ENCODE measurements around the gene REEP6.
A peak's percentile ranks its signal among the peaks of the same experiment; 100 is the strongest.

Gene REEP6

GRCh38 chr19:1491114-1491848 lies at the start of gene REEP6:
REEP6 (plus strand) TSS chr19:1491181; CDS start chr19:1491270, 89 bp downstream.
- no peak for DNase-seq

DNA sequence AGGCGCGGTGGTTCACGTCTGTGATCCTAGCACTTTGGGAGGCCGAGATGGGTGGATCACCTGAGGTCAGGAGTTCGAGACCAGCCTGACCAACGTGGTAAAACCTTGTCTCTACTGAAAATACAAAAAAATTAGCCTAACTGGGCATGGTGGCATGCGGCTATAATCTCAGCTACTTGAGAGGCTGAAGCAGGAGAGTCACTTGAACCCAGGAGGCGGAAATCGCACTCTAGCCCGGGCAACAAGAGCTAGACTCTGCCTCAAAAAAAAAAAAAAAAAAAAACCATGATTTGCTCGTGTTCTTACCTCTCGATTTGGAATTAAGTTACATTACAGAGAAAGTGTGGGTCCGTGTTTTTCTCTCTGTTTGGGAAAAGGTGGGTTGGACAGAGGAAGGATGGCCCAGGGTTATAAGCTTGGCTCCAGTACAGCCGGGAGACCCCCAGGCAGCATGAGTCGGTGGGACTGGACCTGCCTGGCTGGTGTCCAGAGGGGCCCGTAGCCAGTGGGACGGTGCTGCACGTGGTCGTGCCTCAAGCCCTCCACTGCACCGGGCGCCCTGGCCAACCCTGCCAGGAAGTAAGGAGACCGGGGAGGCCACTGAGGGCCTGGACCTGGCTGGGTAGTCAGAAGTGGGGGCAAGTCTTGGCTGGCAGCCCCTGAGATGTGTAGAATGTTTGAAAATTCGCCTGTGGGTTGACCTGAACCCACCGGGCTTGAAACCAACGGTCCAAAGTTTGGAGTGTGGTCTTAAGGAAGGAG lies 49.1 kb upstream of the REEP6 start:
- DNase-seq = no peak

DNA sequence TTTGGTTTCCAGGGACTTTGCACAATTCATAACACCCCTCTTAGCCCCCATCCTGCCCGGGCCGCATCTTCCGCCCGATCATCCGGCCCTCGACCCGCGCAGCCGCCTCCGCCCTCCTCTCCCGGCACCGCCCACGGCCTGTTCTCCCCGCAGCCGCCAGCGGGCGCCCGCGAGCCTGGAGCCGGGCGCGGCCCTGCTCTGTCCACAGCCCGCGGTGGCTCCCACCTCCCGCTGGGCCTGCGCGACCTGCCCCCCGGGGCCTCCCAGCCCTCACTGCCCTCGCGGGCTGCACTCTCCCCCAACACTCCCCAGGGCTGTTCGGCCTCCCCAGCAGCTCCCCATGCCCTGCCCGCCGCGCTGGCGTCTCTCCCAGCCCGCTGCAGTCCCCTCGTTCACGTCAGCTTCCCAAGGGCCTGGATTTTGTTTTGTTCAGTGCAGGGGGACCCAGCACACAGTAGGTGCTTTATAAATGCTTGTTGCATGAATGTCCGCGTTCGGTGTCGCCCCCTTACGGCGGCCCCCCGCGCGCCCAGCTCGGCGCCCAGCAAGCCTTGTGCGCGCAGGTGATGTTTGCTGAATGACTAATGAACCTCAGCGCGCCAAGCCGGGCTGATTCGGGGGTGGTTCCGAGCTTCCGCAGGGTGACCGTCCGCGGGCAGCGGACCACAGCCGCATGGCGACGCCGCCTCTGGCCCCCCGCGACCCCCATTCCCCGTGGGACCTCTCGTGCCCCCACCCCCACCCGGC lies 45.6 kb upstream of the REEP6 start:
- DNase-seq = peak; percentile 70 to 81

- DNase-seq = no peak
Observed at GRCh38 chr19:1445932-1446712, 44.9 kb upstream of the REEP6 start.

GRCh38 chr19:1446713-1447481 lies 44.1 kb upstream of the REEP6 start:
- peak in 1 of 2 donors; percentile 26 for DNase-seq

- no peak for DNase-seq
Observed at GRCh38 chr19:1447504-1447903, 43.5 kb upstream of the REEP6 start.

GRCh38 chr19:1447944-1448343 lies 43.0 kb upstream of the REEP6 start:
- DNase-seq = no peak

DNA sequence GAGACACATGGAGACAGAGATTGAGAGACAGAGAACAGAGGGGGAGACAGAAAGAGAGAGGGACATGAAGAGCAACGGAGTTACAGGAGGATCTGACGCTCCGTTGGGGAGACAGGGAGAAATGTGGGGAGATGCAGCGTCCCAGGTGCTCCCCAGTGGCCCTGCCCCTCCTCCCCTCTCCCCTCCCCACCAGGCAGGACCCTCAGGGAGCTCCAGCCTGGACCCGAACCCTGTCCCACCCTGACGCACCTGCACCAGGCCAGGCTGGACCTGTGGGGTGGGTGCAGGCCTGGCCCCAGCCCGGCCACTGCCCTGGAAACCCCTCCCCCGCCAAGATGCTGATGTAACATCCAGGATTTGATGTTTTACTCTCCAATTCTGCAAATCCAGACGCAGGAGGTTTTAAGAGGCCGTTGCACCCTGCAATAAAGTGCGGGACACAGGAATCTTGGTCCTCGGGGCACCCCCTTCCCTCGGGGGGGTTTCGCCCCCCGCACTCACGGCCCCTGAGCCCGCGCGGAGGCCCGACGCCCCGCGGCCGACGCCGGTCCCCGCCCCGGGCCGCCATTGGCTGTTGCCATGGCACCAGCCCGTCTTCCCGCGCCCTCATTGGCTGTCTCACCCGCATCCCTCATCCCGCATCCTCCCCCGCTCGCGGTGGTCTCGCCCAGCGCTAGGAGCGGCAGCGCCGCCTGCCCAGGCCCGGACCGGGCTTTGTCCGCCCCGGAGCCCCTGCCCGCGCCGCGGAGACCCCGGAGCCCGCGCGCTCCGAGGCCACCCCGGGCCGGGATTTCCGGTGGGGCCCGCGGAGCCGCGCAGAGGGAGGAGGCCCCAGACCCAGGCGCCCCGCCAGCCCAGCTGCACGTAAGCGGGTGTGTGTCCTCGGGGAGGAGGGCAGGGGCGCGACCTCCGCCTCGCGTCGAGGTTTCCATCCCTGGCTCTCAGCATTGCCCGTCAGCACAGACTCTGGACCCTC lies 41.2 kb upstream of the REEP6 start, which contains the start of gene APC2:
Gene APC2 (plus strand): TSS at position 655 of the 976 bp plus-strand sequence. CDS start 2,881 bp downstream, outside the sequence.
- DNase-seq = peak; percentile 36 to 40

GRCh38 chr19:1450735-1451731 lies 39.9 kb upstream of the REEP6 start:
- no peak for DNase-seq

- DNase-seq = no peak
Observed at GRCh38 chr19:1451916-1452801, 38.8 kb upstream of the REEP6 start.

DNA sequence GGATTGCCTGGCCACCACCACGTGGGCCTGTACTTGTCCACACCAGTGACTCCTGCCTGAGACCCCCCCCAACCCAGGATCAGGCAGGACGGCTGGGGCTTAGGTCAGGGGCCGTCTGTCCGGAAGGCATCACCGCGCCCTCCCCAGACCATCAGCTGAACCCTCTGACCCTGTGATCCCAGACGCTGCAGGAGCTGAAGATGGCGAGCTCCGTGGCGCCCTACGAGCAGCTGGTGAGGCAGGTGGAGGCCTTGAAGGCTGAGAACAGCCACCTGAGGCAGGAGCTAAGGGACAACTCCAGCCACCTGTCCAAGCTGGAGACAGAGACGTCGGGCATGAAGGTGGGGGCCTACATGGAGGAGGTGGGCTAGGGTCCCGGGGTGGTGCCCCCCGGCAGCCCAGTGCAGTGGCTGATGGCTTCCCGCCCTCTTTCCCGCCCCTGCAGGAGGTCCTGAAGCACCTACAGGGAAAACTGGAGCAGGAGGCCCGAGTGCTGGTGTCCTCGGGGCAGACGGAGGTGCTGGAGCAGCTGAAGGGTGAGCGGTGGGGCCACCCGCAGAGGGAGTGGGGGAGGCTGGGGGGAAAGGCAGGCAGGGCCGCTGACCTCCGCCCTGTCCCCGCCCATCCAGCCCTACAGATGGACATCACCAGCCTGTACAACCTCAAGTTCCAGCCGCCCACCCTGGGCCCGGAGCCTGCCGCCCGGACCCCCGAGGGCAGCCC lies 38.0 kb upstream of the REEP6 start:
- DNase-seq = no peak

DNA sequence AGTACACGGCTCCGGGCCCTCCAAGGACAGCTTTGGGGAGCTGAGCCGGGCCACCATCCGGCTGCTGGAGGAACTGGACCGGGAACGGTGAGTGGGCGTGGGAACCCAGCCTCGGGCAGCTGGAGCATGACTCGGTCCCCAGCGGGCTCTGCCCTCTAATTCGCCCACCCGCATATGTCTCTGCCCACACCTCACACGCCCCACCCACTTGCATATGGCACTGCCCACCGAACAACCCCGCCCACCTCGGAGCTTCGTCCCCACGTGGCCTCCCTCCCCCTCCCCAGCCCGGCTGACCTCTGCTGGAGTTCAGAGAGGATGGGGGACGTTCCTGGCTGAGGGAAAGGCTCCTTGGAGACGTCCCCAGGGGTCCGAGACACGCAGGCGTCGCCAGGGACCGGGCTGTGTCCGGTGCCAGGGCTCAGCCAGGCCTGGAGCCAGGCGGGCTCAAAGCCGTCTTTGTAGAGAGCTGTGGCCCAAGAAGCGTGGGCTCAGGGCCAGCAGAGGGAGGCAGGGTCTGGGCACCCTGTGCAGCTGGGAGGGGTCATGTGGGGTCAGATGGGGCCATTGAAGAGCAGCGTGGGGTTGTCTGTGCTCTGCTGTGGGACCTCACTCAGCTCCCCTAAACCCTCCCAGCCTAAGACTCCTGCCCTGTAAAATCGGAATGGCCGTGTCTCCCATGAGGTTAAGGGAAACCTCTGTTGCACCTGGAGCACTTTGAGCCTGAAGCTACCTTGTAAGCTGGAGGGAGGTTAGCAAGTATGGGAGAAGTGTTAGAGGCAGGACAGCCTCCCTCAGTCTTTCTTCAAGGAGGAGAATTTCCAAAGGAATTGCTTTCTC lies 37.2 kb upstream of the REEP6 start:
- no peak for DNase-seq

DNA sequence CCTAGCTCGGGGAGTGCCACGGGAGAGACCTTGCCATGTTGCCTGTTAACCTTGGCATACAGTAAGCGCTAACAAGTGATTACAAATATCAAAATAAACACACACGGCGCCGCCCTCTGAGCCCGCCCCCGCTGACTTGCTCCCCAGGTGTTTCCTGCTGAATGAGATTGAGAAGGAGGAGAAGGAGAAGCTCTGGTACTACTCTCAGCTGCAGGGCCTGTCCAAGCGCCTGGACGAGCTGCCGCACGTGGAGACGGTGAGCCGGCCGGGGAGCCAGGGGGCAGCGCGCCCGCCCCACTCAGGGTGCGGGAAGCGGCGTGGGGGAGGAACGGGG lies 36.0 kb upstream of the REEP6 start:
- no peak for DNase-seq

- peak; percentile 69 to 70 for DNase-seq
Observed at GRCh38 chr19:1455336-1456120, 35.5 kb upstream of the REEP6 start.

DNA sequence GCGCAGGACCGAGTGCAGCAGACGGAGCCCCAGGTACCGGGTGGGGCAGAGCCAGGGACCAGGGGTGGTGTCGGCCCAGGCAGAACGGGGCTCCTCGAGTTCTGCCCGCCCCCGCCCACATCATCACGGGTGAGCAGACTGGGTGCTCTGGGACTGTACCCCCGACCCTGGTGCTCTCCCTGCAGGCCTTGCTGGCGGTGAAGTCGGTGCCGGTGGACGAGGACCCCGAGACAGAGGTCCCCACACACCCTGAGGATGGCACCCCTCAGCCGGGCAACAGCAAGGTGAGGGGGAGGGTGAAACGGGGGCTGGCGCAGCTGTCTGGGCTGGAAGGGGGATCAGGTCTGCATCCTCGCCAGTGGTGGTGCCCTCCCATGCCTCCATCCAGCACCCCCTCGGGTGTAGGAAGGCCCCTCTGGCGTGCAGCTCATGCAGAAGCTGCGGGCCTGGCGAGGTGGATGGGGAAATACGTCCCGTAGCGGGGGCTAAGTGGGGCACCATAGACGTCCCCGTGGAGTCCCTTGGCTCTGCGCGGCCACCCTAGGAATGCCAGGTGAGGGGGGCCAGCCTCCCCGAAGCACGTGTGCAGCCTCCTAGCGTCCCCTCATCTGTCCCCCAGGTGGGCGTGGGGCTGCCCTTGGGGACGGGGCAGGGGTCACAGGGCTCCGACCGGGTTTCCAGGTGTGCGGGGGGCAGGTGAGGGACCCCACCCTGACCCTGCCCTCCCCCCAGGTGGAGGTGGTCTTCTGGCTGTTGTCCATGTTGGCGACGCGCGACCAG lies 34.7 kb upstream of the REEP6 start:
- DNase-seq = no peak

Measured in CD4-positive, alpha-beta T cell treated with Interleukin-4 for 1 hour (primary cell).